Lower lobe of right lung (tissue), 2 donors: ENCODE data around the gene INPP5D. TPM values are rescaled to one million over a fixed set of nuclear protein-coding genes. Genes with fewer than 3 reads are reported as not detected.

ENCODE experiments used
- ATAC-seq, 2 donors: fragments of 200-7000 bp; cut with Tn5 transposase; one replicate each; pipeline ENCODE4 v1.9.1; 2020 to 2022; ENCODE audit warnings: mild to moderate bottlenecking in 2 of 2, moderate library complexity in 2 of 2
- DNase-seq: peaks from one replicate; pipeline ENCODE4 v3.0.0-alpha.2; 2020
- H3K27ac ChIP-seq: fragments of 200-600 bp; one replicate; pipeline ENCODE4 v1.8.0; 2022
- H3K27me3 ChIP-seq: fragments of 200-600 bp; one replicate; pipeline ENCODE4 v1.8.0; 2022; ENCODE audit warnings: low read depth
- H3K36me3 ChIP-seq: fragments of 200-600 bp; one replicate; pipeline ENCODE4 v1.8.0; 2022; ENCODE audit warnings: mild to moderate bottlenecking
- H3K4me1 ChIP-seq: fragments of 200-600 bp; one replicate; pipeline ENCODE4 v1.8.0; 2022
- H3K4me3 ChIP-seq: fragments of 200-600 bp; one replicate; pipeline ENCODE4 v1.8.0; 2022; ENCODE audit warnings: mild to moderate bottlenecking
- H3K9me3 ChIP-seq: fragments of 200-600 bp; one replicate; pipeline ENCODE4 v1.8.0; 2022
- CTCF ChIP-seq: fragments of 200-600 bp; IDR thresholded peaks from one replicate; pipeline ENCODE4 v1.8.0; 2022; ENCODE audit warnings: antibody characterized with exemption, mild to moderate bottlenecking
- intact Hi-C: fragments of 100-400 bp; cut with DNase I; formaldehyde crosslinking; loops from one replicate; pipeline ENCODE4 v1.11.0; 2022
- total RNA-seq: library from RNA; stranded (reverse); fragmentation: NEBNext Ultra II Directional; extraction: Animal tissue kit (Norgen Biotek cat#: 25700); gene quantifications from one replicate; pipeline ENCODE4 v1.2.1, GENCODE V29; 2021
- donor health status: DM: no; HTN: yes; CAD: no; lungs with severe emphysema.

INPP5D gene
- total RNA-seq, 1 donor from 2014 or later, result 32.0 TPM

- intact Hi-C loops, result no loop called here
- Histone ChIP-seq H3K4me3 (no peak overlapping the region), H3K36me3 (no peaks in the 10 kb centered on the region), H3K27ac (no peak overlapping the region), H3K4me1 (no peaks in the 10 kb centered on the region), H3K27me3 (no peaks in the 10 kb centered on the region), H3K9me3 (no peaks in the 10 kb centered on the region)
- DNase-seq (no peak), ATAC-seq (no peak)
- no peak for TF ChIP-seq CTCF
Measured at GRCh38 chr2:233240897-233241296, 180.8 kb downstream of the INPP5D start.

GRCh38 chr2:233241803-233242202, 181.7 kb downstream of the INPP5D start:
- H3K36me3 ChIP-seq, result no peaks in the 10 kb centered on the region
- no peak for TF ChIP-seq CTCF
- no peak overlapping the region for H3K27ac ChIP-seq
- peak in 1 of 2 donors; percentile 41 for ATAC-seq
- no peaks in the 10 kb centered on the region for H3K9me3 ChIP-seq
- no peaks in the 10 kb centered on the region for H3K27me3 ChIP-seq
- DNase-seq, result no peak
- no peak overlapping the region for H3K4me3 ChIP-seq
- no peaks in the 10 kb centered on the region for H3K4me1 ChIP-seq
- intact Hi-C loops, result no loop called here

- no peak overlapping the region for H3K27ac ChIP-seq
- no peak for TF ChIP-seq CTCF
- no peaks in the 10 kb centered on the region for H3K36me3 ChIP-seq
- ATAC-seq, result peak; percentile 77 to 80
- DNase-seq, result no peak
- no peaks in the 10 kb centered on the region for H3K4me1 ChIP-seq
- no peak overlapping the region for H3K4me3 ChIP-seq
- no peaks in the 10 kb centered on the region for H3K27me3 ChIP-seq
- H3K9me3 ChIP-seq, result no peaks in the 10 kb centered on the region
- intact Hi-C loops, result no loop called here
Measured at GRCh38 chr2:233242231-233242927, 182.2 kb downstream of the INPP5D start.

DNA sequence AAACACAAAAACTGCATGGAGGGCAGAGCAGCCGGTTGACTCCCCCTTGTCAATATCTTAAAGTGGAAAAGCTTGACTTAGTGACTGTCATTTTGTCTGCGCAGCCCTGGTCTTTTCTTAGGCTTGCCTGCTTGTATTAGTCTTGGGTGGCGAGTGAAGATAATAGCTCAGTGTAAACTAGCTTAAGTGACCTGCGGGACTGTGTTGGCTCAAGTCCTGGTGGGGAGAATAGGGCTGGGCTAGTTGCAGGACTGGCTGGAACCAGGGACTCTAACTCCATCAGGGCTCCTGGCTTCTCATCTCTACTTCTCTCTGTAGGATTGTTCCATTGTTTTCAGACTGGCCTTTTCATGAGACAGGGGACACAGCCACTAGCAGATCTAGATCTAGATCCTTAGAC, 183.2 kb downstream of the INPP5D start:
- intact Hi-C loops, result no loop called here
- H3K4me3 ChIP-seq, result no peak overlapping the region
- H3K4me1 ChIP-seq, result no peaks in the 10 kb centered on the region
- H3K36me3 ChIP-seq, result no peaks in the 10 kb centered on the region
- H3K9me3 ChIP-seq, result no peaks in the 10 kb centered on the region
- no peak for ATAC-seq
- no peak for DNase-seq
- H3K27me3 ChIP-seq, result no peaks in the 10 kb centered on the region
- no peak for TF ChIP-seq CTCF
- no peak overlapping the region for H3K27ac ChIP-seq

DNA sequence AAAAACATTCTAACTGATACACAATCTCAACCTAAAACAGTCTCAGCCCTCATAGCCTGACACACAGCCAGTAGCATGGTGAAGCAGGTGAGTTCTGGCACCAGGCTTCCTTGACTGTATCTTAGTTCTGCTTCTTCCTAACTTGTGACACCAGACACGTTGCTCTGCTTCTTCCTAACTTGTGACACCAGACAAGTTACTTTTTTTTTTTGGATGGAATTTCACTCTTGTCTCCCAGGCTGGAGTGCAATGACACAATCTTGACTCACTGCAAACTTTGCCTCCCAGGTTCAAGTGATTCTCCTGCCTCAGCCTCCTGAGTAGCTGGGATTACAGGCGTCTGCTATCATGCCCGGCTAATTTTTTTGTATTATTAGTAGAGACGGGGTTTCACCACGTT, 184.7 kb downstream of the INPP5D start:
- DNase-seq, result no peak
- ATAC-seq, result no peak
- TF ChIP-seq CTCF, result no peak
- Histone ChIP-seq H3K27me3 (no peaks in the 10 kb centered on the region), H3K4me3 (no peak overlapping the region), H3K27ac (no peak overlapping the region), H3K36me3 (no peaks in the 10 kb centered on the region), H3K9me3 (no peaks in the 10 kb centered on the region), H3K4me1 (no peaks in the 10 kb centered on the region)
- intact Hi-C loops, result no loop called here
